Astrocyte (in vitro differentiated cells and primary cell): Measurements from ENCODE around the gene GRAP2. TPM values are rescaled to one million over a fixed set of nuclear protein-coding genes. Genes with fewer than 3 reads are reported as not detected.

Experiments used
- DNase-seq: peaks from one replicate; pipeline ENCODE4 v3.0.0-alpha.2; 2010; ENCODE audit warnings: low read depth
- FAIRE-seq: peaks from 2 replicates; lab custom pipeline; 2011; peaks lifted over from hg19 to GRCh38; lab: Jason Lieb, UNC
- H2AFZ ChIP-seq: 2 replicates; pipeline ENCODE4 v1.6.0; 2012; ENCODE audit warnings: low read depth, low read length, inconsistent platforms
- H3K27ac ChIP-seq: 2 replicates; pipeline ENCODE4 v1.5.1; 2011; ENCODE audit warnings: low read depth, low read length, inconsistent platforms
- H3K27me3 ChIP-seq: 2 replicates; pipeline ENCODE4 v1.6.0; 2011; ENCODE audit warnings: low read length, inconsistent platforms; ENCODE audit not compliant: insufficient read depth
- H3K36me3 ChIP-seq: 2 replicates; pipeline ENCODE4 v1.5.1; 2011; ENCODE audit warnings: low read length, inconsistent platforms; ENCODE audit not compliant: insufficient read depth
- H3K4me1 ChIP-seq: 2 replicates; pipeline ENCODE4 v1.5.1; 2011; ENCODE audit warnings: low read length, inconsistent platforms; ENCODE audit not compliant: insufficient read depth
- H3K4me2 ChIP-seq: 2 replicates; pipeline ENCODE4 v1.6.0; 2012; ENCODE audit warnings: low read length, inconsistent platforms
- H3K4me3 ChIP-seq: 2 replicates; pipeline ENCODE4 v1.5.1; 2011; ENCODE audit warnings: low read depth, mild to moderate bottlenecking, low read length, inconsistent platforms; ENCODE audit not compliant: insufficient read depth
- H3K79me2 ChIP-seq: 2 replicates; pipeline ENCODE4 v1.6.0; 2012; ENCODE audit warnings: mild to moderate bottlenecking, low read length, inconsistent platforms; ENCODE audit not compliant: insufficient read depth
- H3K9ac ChIP-seq: 2 replicates; pipeline ENCODE4 v1.6.0; 2012; ENCODE audit warnings: mild to moderate bottlenecking, low read length, inconsistent platforms
- H3K9me3 ChIP-seq: 2 replicates; pipeline ENCODE4 v1.5.1; 2012; ENCODE audit warnings: low read depth, mild to moderate bottlenecking, low read length, inconsistent platforms; ENCODE audit not compliant: insufficient read depth
- H4K20me1 ChIP-seq: 2 replicates; pipeline ENCODE4 v1.6.0; 2012; ENCODE audit warnings: low read length, inconsistent platforms; ENCODE audit not compliant: insufficient read depth
- H3K27ac Mint-ChIP-seq: one replicate; pipeline ENCODE4 v1.8.0; 2021; ENCODE audit warnings: mild to moderate bottlenecking, mixed read lengths; ENCODE audit not compliant: unreplicated experiment
- H3K27me3 Mint-ChIP-seq: one replicate; pipeline ENCODE4 v1.8.0; 2021; ENCODE audit warnings: low read depth, mixed read lengths; ENCODE audit not compliant: unreplicated experiment
- H3K36me3 Mint-ChIP-seq: one replicate; pipeline ENCODE4 v1.8.0; 2021; ENCODE audit warnings: low read depth, mixed read lengths; ENCODE audit not compliant: unreplicated experiment
- H3K4me1 Mint-ChIP-seq: one replicate; pipeline ENCODE4 v1.8.0; 2021; ENCODE audit warnings: low read depth, mixed read lengths; ENCODE audit not compliant: unreplicated experiment
- H3K4me3 Mint-ChIP-seq: one replicate; pipeline ENCODE4 v1.8.0; 2021; ENCODE audit warnings: mild to moderate bottlenecking, moderate library complexity, mixed read lengths; ENCODE audit not compliant: unreplicated experiment
- H3K9me3 Mint-ChIP-seq: one replicate; pipeline ENCODE4 v1.8.0; 2021; ENCODE audit warnings: mild to moderate bottlenecking, mixed read lengths; ENCODE audit not compliant: unreplicated experiment
- EZH2 ChIP-seq: IDR thresholded peaks from 2 replicates; pipeline ENCODE4 v1.6.1; 2012; ENCODE audit warnings: mild to moderate bottlenecking, low read length, inconsistent platforms; ENCODE audit not compliant: insufficient read depth
- total RNA-seq: library from RNA; stranded (reverse); gene quantifications from 2 replicates; pipeline ENCODE4 v1.2.1, GENCODE V29; 2021
- TF ChIP-seq, protein P1 (sequence below): IDR thresholded peaks from 2 replicates; pipeline ENCODE4 v1.5.1; 2011; ENCODE audit warnings: low read depth, mild to moderate bottlenecking, inconsistent platforms, low read length, moderate library complexity; ENCODE audit not compliant: insufficient read depth

GRAP2 gene
- total RNA-seq, 1 donor from 2014 or later, result 0.23 TPM

- no peak for DNase-seq
- Histone ChIP-seq H3K9ac (no peak overlapping the region), H4K20me1 (no peaks in the 10 kb centered on the region), H3K36me3 (no peaks in the 10 kb centered on the region), H3K4me1 (peaks cover 14% of the 10 kb centered on the region), H2AFZ (no peak overlapping the region), H3K4me2 (no peak overlapping the region), H3K79me2 (no peaks in the 10 kb centered on the region), H3K27ac (no peak overlapping the region), H3K9me3 (no peaks in the 10 kb centered on the region), H3K4me3 (no peak overlapping the region), H3K27me3 (peaks cover 10% of the 10 kb centered on the region)
- peaks cover 35% of the 10 kb centered on the region for H3K27me3 Mint-ChIP-seq
- H3K27ac Mint-ChIP-seq, result no peak overlapping the region
- H3K36me3 Mint-ChIP-seq, result no peaks in the 10 kb centered on the region
- FAIRE-seq, result no peak
- TF ChIP-seq, protein P1, sequence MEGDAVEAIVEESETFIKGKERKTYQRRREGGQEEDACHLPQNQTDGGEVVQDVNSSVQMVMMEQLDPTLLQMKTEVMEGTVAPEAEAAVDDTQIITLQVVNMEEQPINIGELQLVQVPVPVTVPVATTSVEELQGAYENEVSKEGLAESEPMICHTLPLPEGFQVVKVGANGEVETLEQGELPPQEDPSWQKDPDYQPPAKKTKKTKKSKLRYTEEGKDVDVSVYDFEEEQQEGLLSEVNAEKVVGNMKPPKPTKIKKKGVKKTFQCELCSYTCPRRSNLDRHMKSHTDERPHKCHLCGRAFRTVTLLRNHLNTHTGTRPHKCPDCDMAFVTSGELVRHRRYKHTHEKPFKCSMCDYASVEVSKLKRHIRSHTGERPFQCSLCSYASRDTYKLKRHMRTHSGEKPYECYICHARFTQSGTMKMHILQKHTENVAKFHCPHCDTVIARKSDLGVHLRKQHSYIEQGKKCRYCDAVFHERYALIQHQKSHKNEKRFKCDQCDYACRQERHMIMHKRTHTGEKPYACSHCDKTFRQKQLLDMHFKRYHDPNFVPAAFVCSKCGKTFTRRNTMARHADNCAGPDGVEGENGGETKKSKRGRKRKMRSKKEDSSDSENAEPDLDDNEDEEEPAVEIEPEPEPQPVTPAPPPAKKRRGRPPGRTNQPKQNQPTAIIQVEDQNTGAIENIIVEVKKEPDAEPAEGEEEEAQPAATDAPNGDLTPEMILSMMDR, result no peak
- TF ChIP-seq EZH2, result no peak
- H3K9me3 Mint-ChIP-seq, result no peaks in the 10 kb centered on the region
- H3K4me3 Mint-ChIP-seq, result no peak overlapping the region
- H3K4me1 Mint-ChIP-seq, result peaks cover 30% of the 10 kb centered on the region
Observed at GRCh38 chr22:39995393-39996252, 94.7 kb downstream of the GRAP2 start.

DNA sequence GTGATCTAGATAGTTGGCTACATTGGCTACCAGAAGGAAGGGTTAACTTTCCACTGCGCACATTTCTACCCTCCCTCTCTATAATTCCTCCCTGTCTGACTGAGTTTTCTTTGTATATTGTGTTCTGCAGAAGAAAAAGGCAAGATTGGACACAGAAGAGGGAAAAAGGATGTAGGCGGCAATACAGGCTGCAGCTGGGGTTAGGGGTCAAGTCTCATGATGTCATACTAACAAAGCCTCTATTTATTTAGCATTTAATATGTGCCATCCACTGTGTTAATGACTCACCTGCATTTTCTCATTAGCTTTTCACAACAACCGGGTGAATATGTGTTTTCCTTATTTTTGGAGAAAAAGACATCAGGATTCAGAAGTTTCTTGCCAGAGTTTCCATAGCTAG lies 95.8 kb downstream of the GRAP2 start:
- FAIRE-seq (no peak), DNase-seq (no peak)
- Histone ChIP-seq H3K4me3 (no peak overlapping the region), H3K4me1 (peaks cover 14% of the 10 kb centered on the region), H2AFZ (no peak overlapping the region), H3K79me2 (no peaks in the 10 kb centered on the region), H3K4me2 (no peak overlapping the region), H3K9me3 (no peaks in the 10 kb centered on the region), H3K9ac (no peak overlapping the region), H3K27ac (no peak overlapping the region), H3K27me3 (peaks cover 10% of the 10 kb centered on the region), H3K36me3 (no peaks in the 10 kb centered on the region), H4K20me1 (no peaks in the 10 kb centered on the region)
- no peaks in the 10 kb centered on the region for H3K9me3 Mint-ChIP-seq
- TF ChIP-seq, protein P1, result no peak
- TF ChIP-seq EZH2, result no peak
- no peak overlapping the region for H3K27ac Mint-ChIP-seq
- no peaks in the 10 kb centered on the region for H3K36me3 Mint-ChIP-seq
- peaks cover 30% of the 10 kb centered on the region for H3K27me3 Mint-ChIP-seq
- no peak overlapping the region for H3K4me3 Mint-ChIP-seq
- H3K4me1 Mint-ChIP-seq, result peaks cover 32% of the 10 kb centered on the region

- H3K27ac Mint-ChIP-seq, result no peak overlapping the region
Observed at GRCh38 chr22:39997421-39997820, 96.5 kb downstream of the GRAP2 start.

More at GRCh38 chr22:39997421-39997820, 96.5 kb downstream of the GRAP2 start:
- peaks cover 12% of the 10 kb centered on the region for H3K27me3 ChIP-seq
- FAIRE-seq (no peak), DNase-seq (no peak)
- H3K4me1 Mint-ChIP-seq, result peaks cover 32% of the 10 kb centered on the region
- no peaks in the 10 kb centered on the region for H3K9me3 Mint-ChIP-seq
- H3K79me2 ChIP-seq, result no peaks in the 10 kb centered on the region
- no peaks in the 10 kb centered on the region for H3K36me3 Mint-ChIP-seq
- no peaks in the 10 kb centered on the region for H3K36me3 ChIP-seq
- no peak overlapping the region for H3K27ac ChIP-seq
- H3K4me2 ChIP-seq, result no peak overlapping the region
- H3K9ac ChIP-seq, result no peak overlapping the region
- no peak overlapping the region for H2AFZ ChIP-seq
- peaks cover 24% of the 10 kb centered on the region for H3K27me3 Mint-ChIP-seq
- H3K4me1 ChIP-seq, result peaks cover 14% of the 10 kb centered on the region
- H3K4me3 ChIP-seq, result no peak overlapping the region
- H4K20me1 ChIP-seq, result no peaks in the 10 kb centered on the region
- H3K9me3 ChIP-seq, result no peaks in the 10 kb centered on the region
- TF ChIP-seq, protein P1, result no peak
- TF ChIP-seq EZH2, result no peak
- H3K4me3 Mint-ChIP-seq, result no peak overlapping the region
